ENCODE data around the gene SERPINB5.

The SERPINB5 gene

GRCh38 chr18:63552581-63552980 lies 75.8 kb downstream of the SERPINB5 start:
- Histone ChIP-seq H3K27me3 (ENCODE audit: control insufficient read depth, insufficient read depth, low read length) (no peaks in the 10 kb centered on the region), H3K4me3 (ENCODE audit: low read depth, low read length) (no peak overlapping the region), H3K9me3 (ENCODE audit: control insufficient read depth, insufficient read depth, low read depth, low read length) (no peaks in the 10 kb centered on the region), H3K36me3 (ENCODE audit: control insufficient read depth, insufficient read depth, low read length) (no peaks in the 10 kb centered on the region), H3K4me1 (ENCODE audit: control insufficient read depth, insufficient read depth, low read length) (no peaks in the 10 kb centered on the region), H3K9ac (ENCODE audit: low read length) (no peak overlapping the region), H3K27ac (ENCODE audit: low read depth, low read length) (no peak overlapping the region)

- Histone ChIP-seq H3K9ac (ENCODE audit: low read length) (no peak overlapping the region), H3K36me3 (ENCODE audit: control insufficient read depth, insufficient read depth, low read length) (no peaks in the 10 kb centered on the region), H3K27ac (ENCODE audit: low read depth, low read length) (no peak overlapping the region), H3K4me1 (ENCODE audit: control insufficient read depth, insufficient read depth, low read length) (no peaks in the 10 kb centered on the region), H3K27me3 (ENCODE audit: control insufficient read depth, insufficient read depth, low read length) (no peaks in the 10 kb centered on the region), H3K4me3 (ENCODE audit: low read depth, low read length) (no peak overlapping the region), H3K9me3 (ENCODE audit: control insufficient read depth, insufficient read depth, low read depth, low read length) (no peaks in the 10 kb centered on the region)
These were observed 76.3 kb downstream of the SERPINB5 start for GRCh38 chr18:63553081-63553480.

Measured in HUES6 (cell line).